HG02610 (cell line): ENCODE measurements around the gene IL17A.

Experiments used
- ATAC-seq: cut with Tn5 transposase; IDR thresholded peaks from one replicate; pipeline ENCODE4 v1.9.1; 2021; ENCODE audit warnings: mild to moderate bottlenecking, moderate library complexity; ENCODE audit not compliant: unreplicated experiment

Gene IL17A

DNA sequence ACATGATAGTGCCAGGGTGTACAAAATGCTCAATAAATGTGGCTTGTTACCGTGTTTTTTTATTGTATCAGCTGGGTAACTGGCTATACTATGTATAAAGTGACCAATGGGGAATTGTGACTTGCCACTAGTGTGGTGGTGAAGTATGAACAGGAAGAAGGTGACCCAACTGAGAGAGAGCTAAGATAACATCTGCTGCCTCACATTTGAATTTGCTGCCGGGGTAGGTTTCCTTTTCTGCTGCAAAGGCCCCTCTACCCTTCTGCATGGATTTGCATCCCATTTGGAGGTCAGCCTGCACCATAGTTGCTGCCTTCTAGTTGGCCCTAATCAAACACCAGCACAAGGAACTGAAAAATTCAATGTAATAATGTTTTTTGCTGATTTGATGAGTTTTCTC is 24.1 kb downstream of the IL17A start:
- peak; percentile 83 for ATAC-seq

DNA sequence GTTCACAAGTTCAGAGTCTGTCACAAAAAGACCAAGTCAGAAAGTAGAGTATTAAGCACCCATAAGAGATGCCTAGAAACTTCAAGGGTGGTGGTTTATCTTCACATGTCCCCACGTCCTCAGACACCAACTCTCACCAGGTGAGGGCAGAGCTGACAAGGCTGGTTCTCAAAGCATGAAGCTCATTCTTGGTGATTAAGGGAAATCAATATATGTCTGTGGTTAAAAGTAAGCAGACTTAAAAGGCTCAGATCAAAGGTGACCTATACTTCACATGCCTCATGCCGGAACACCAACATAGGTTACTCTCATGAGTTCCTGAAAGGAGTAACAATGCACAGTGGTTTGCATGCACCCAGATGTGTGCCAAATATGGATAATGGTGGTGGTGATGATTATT is 27.0 kb downstream of the IL17A start:
- no peak for ATAC-seq

DNA sequence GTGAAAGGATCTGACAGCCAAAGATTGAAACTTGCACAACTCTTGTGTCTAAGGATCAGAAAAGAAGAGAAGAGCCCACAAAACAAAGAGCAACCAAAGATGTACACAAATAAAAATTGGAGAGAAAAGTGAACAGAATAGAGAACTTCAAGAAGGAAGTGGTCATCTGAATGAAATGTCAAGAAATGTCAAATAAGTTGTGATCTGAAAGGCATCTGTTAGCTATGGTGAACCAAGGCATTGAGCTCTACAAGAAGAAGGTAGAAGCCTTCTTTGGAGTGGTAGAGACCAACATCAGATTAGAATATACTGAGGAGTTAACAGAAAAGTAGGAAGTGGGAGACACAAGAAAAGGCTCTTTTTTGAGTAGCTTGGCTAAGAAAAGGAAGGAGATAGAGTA is 29.6 kb downstream of the IL17A start:
- no peak for ATAC-seq

DNA sequence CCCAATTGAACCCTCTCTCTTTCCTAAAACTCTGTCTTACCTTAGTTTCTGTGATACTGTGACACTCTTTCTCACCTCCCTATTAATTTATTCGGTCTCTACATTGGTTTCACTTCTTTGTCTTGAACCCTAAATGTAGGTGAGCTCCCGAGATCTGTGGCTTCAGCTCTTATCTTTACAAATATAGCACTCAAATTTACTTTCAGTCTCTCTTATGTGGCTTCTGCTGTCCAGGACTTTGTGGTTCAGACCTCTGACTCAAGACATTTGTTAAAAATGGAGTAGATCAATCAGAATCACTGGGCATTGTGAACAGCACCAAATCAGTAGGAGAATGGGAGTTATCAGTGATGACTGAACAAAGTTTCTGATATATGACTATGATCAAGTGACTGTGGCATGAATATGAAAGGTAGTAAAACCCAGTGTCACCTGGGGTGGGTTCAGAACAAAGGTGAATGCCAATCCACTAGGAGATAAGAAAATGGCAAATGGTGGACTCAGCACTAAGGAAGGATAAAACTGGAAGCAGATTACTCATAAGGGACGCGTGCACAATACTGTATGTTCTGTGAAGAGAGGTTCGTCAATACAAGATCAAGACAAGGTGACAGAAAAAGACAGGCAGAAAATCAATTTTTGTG is 30.9 kb downstream of the IL17A start:
- ATAC-seq = peak; percentile 68

DNA sequence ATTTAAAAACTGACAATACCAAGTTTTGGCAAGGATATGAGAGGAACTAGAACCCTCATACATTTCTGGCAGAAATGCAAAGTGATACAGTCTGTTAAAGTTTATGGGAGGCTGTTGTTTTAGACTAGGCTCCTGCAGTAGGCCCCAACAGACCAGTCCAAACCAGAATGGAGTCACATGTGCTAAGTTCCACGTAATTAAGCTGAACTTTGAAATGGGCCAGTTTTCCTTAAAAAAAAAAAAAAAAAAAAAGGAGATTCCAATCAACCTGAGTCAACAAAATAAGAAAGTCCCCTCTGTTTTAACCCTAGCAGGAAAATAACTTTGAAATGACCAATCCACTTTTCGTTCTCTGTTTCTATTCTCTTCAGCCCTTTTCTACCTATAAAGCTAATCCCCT is 31.6 kb downstream of the IL17A start:
- ATAC-seq = no peak

DNA sequence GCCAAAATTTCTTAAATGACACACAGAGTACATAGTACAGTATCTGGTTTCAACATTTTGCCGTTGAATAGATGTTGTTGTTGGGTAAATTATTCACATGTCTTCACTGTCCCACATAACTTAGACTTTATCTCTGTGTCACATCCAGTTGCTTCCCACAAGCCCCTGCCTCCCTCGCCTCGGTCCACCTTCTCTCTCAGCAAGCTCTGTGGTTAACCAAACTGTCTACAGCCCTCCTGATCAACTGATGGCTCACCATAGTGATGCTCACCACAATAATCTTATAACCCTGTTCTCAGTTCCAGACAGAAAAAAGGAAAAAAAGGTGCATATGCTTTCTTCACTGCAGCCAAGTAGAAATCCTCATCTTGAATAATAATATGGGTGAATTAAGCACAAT is 35.1 kb downstream of the IL17A start:
- peak; percentile 74 for ATAC-seq

DNA sequence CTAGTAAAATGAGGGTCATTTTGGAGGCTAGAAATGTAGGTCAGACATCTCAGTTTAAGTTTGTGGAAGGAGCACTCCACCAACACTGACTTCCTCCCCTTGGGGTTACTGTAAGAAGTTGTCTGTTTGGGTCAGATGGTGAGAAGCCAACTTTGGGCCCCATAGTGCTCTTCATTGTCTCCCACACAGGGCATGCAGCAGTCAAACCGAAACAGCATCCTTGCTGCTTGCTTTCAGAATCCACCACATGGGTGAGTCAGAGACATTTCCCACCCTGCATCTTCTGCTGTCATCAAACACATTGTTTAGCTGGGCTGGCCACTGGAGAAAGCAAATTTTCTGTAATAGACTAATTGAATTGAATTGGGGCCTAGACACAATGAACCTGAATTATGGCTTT is 41.3 kb downstream of the IL17A start:
- peak; percentile 95 for ATAC-seq

DNA sequence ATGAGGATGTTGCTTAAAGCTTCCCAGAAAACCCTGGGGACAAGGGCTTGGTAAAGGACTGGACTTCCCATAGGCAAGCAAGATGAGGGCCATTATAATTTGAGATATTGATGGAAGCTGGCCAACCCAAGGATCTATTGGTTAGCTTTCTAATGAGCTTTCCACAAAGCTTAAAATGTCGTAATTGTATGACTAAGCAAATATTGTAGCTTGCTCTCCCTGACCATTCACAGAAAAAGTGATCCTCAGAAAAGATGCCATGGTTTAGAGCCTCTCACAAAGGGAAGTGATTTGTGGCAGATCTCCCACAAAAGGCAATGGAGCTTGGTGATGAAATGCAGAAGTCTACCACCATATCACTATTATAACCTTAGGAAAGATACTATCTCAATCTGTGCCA is 44.5 kb downstream of the IL17A start:
- ATAC-seq = no peak

DNA sequence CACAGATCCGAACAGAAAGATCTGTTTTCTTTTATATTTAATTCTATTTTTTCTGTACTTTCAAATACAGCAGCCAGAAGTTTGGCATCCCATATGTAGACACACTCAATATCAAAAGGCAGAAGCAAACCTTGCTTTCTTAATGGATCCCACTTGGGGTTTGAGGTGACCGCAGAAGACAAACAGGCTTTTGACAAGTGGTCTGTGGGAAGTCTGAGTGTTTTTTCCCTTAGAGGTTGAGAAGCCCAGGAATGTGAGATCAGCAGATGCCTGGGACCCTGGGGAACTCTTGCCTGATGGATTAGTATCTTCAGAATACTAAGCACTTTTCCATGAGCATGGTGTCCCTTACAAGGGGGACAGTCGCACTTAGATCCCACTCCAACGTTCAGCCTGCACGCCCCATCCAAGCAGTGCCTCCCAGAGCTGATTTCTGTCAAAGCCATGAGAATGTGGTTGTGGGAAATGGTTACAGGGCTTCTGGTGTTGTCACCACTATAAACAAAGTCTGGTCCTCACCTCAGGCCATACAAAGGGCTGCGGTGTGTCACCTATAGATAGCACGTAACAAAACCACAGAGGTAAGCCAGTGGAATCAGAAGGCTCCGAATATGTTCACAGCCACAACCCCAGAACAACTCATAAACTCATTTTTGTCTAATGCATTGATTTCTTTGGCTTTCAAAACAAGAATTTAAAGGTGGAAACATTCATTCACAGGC is 45.4 kb downstream of the IL17A start:
- peak; percentile 54 for ATAC-seq

DNA sequence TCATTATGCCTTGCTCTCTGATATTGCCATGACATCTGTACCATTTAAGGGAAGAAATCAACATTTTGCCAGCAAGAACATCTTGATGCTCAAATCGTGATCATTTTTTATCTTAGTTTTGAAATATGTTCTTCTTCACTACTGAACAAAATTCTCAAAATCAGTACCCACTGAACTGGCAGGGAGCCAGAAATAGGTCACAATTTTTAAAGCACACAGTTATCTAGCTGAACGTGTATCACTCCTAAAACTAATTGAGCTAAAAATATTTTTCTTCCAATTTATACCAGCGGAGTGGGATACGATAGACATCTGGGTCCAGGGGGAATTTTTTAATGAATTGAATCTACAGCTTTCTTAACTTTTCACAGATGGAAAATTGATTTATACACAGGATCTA is 46.8 kb downstream of the IL17A start:
- no peak for ATAC-seq

DNA sequence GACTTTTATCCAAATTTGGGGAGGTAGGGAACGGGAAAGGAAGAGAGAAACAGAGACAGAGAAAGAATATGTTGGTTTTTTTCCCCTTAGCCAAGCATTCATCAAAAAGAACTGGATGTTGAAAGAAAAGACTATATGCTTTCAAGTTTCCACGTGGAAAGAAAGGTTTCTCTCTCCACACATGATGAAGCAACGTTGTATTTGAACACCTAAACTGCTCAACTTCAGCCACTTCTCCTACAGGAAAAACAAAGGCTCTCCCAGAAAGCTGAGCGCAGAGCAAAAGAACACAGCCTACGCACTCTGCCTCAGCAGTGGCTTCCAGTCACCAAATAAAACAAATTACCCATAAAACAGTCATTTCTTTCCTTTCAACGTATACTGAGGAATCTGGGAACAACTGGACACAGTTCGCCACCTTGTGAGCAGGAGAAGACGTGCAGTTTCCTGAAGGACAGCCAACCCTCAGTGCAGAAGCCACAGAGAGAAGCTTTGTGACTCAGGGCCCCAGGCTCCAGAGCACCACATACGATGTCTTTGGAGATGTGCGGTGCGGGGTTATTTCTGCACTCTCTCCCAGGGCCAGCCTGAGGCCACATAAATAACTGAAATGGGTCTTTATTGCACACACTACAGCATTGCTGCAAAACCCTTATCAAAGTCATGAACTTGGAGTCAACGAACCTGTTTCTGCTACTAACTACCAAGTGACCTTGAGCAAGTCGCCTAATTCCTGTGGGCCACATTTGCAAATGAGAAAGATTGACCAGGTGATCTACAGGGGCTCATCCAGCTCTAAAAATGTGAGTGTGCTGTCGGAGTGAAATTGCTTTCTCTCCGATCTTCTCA is 48.0 kb downstream of the IL17A start:
- ATAC-seq = peak; percentile 68
